Measurements from ENCODE around the gene TPST2.

Gene TPST2

GRCh38 chr22:26476705-26477340 lies 113.1 kb downstream of the TPST2 start:
- peak overlapping the region; percentile 90; the same call in 1 of the 2 replicates for H3K4me2 ChIP-seq (ENCODE audit: insufficient read depth, low read length)
- peaks cover 76% of the 10 kb centered on the region for H3K36me3 ChIP-seq (ENCODE audit: insufficient read depth, low read length)
- no peak overlapping the region for H3K9ac ChIP-seq (ENCODE audit: low read depth, low read length)
- H4K20me1 ChIP-seq (ENCODE audit: insufficient read depth, low read length), result no peaks in the 10 kb centered on the region
- TF ChIP-seq EZH2 (IDR thresholded peaks at IDR 0.05; ENCODE audit: borderline replicate concordance, low read depth, low read length, severe bottlenecking), result no peak
- no peak for TF ChIP-seq CTCF (IDR thresholded peaks at IDR 0.05; ENCODE audit: borderline replicate concordance, extremely low read depth, low read length, poor library complexity, severe bottlenecking)
- no peak overlapping the region for H3K4me3 ChIP-seq (ENCODE audit: low read depth in 1 of 2, low read length in 2 of 2)
- no peaks in the 10 kb centered on the region for H3K27me3 ChIP-seq (ENCODE audit: insufficient read depth, low read length, poor library complexity)
- H3K79me2 ChIP-seq (ENCODE audit: insufficient read depth, low read length), result peaks cover 82% of the 10 kb centered on the region
- H3K27ac ChIP-seq (ENCODE audit: low read length), result peak overlapping the region; percentile 41; the same call in 1 of the 2 replicates
- ATAC-seq (ENCODE audit: insufficient read depth, low read depth), result no peak
- no peak for DNase-seq
- peaks cover 59% of the 10 kb centered on the region for H3K4me1 ChIP-seq (ENCODE audit: insufficient read depth, low read length)
- H2AFZ ChIP-seq (ENCODE audit: low read depth, low read length), result no peak overlapping the region
- no peaks in the 10 kb centered on the region for H3K9me3 ChIP-seq (ENCODE audit: insufficient read depth, low read length, severe bottlenecking)

- H3K4me1 ChIP-seq (ENCODE audit: insufficient read depth, low read length), result peaks cover 37% of the 10 kb centered on the region
- no peak for DNase-seq
- no peaks in the 10 kb centered on the region for H3K27me3 ChIP-seq (ENCODE audit: insufficient read depth, low read length, poor library complexity)
- H3K27ac ChIP-seq (ENCODE audit: low read length), result no peak overlapping the region
- H3K4me2 ChIP-seq (ENCODE audit: insufficient read depth, low read length), result peak overlapping the region; percentile 8; the same call in 1 of the 2 replicates
- no peak overlapping the region for H3K4me3 ChIP-seq (ENCODE audit: low read depth in 1 of 2, low read length in 2 of 2)
- no peaks in the 10 kb centered on the region for H3K9me3 ChIP-seq (ENCODE audit: insufficient read depth, low read length, severe bottlenecking)
- ATAC-seq (ENCODE audit: insufficient read depth, low read depth), result no peak
- H3K79me2 ChIP-seq (ENCODE audit: insufficient read depth, low read length), result peaks cover 60% of the 10 kb centered on the region
- H4K20me1 ChIP-seq (ENCODE audit: insufficient read depth, low read length), result no peaks in the 10 kb centered on the region; the same call in 1 of the 2 replicates
- H2AFZ ChIP-seq (ENCODE audit: low read depth, low read length), result no peak overlapping the region
- no peak overlapping the region for H3K9ac ChIP-seq (ENCODE audit: low read depth, low read length)
- TF ChIP-seq EZH2 (IDR thresholded peaks at IDR 0.05; ENCODE audit: borderline replicate concordance, low read depth, low read length, severe bottlenecking) (no peak), CTCF (IDR thresholded peaks at IDR 0.05; ENCODE audit: borderline replicate concordance, extremely low read depth, low read length, poor library complexity, severe bottlenecking) (no peak)
- H3K36me3 ChIP-seq (ENCODE audit: insufficient read depth, low read length), result peaks cover 84% of the 10 kb centered on the region
These were observed 115.2 kb downstream of the TPST2 start for GRCh38 chr22:26474682-26475081.
